Measurements from ENCODE around the gene CAVIN1.

DNA sequence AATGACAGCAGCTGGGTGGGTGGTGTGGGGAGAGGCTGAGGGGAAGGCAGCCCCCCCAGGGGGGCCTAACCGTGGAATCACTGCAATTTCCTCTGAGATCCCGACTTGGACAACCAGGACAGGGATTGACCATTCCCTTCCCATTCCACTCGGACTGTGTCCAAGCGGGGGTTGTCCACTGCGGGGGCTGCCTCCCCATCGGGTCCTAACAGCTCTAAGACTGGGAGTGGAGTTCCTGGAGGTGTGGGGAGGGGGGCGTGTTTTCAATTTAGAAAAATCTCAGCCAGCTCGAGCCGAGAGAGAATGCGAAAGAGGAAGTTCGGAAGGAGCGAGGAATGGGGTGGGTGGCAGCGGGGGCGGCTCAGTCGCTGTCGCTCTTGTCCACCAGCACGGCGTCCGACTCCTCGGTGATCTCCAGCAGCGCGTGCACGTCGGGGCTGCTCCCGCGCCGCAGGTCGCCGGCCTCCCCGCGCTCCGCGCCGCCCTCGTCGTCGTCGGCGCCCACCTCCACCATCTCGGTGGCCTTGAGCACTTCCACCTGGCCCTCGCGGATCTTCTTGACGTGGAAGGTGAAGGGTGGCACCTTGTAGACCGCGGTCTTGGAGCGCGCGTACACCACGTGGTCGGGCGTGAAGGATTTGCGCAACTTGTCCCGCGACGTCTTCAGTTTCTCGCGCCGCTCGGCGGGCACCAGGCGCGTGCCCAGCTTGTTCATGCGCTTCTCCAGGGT lies 18.6 kb downstream of the CAVIN1 start:
- TF ChIP-seq, protein P1, sequence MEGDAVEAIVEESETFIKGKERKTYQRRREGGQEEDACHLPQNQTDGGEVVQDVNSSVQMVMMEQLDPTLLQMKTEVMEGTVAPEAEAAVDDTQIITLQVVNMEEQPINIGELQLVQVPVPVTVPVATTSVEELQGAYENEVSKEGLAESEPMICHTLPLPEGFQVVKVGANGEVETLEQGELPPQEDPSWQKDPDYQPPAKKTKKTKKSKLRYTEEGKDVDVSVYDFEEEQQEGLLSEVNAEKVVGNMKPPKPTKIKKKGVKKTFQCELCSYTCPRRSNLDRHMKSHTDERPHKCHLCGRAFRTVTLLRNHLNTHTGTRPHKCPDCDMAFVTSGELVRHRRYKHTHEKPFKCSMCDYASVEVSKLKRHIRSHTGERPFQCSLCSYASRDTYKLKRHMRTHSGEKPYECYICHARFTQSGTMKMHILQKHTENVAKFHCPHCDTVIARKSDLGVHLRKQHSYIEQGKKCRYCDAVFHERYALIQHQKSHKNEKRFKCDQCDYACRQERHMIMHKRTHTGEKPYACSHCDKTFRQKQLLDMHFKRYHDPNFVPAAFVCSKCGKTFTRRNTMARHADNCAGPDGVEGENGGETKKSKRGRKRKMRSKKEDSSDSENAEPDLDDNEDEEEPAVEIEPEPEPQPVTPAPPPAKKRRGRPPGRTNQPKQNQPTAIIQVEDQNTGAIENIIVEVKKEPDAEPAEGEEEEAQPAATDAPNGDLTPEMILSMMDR (IDR thresholded peaks at IDR 0.05; ENCODE audit: low read length) = no peak
- TF ChIP-seq EZH2 (optimal IDR thresholded peaks at IDR 0.05; ENCODE audit: low read depth, low read length) (no peak), EZH2phosphoT487 (IDR thresholded peaks at IDR 0.05; ENCODE audit: low read length) (no peak)
